T47D (cell line): Measurements from ENCODE around the gene GMIP.

Experiments
- DNase-seq, 2 experiments: peaks; one replicate each; pipeline versions ENCODE4 v3.0.0 to v3.0.0-alpha.2; 2011 to 2012; ENCODE audit warnings: low read depth in 1 of 2, low spot score in 1 of 2
- JUND ChIP-seq: IDR thresholded peaks from 2 replicates; pipeline ENCODE4 v1.6.1; 2012; ENCODE audit warnings: low read depth
- in situ Hi-C: cut with HindIII; loops from 2 replicates; pipeline ENCODE4 v1.10.0; 2016; ENCODE audit warnings: low sequenced_read_pairs, low pct_unique_long_range_greater_than_20kb

GMIP gene

GRCh38 chr19:19653597-19654147 is 10.2 kb upstream of the GMIP start:
- DNase-seq: no peak
- in situ Hi-C loops: no loop called here
- no peak for TF ChIP-seq JUND

GRCh38 chr19:19652482-19653295 is 9.2 kb upstream of the GMIP start:
- no peak for TF ChIP-seq JUND
- in situ Hi-C loops: no loop called here
- DNase-seq: no peak

- DNase-seq: no peak
- no peak for TF ChIP-seq JUND
- in situ Hi-C loops: no loop called here
Observed at GRCh38 chr19:19651076-19651475, 7.6 kb upstream of the GMIP start.

- in situ Hi-C loops: no loop called here
- no peak for TF ChIP-seq JUND
- no peak for DNase-seq
Observed at GRCh38 chr19:19650331-19650730, 6.9 kb upstream of the GMIP start.

GRCh38 chr19:19649580-19649995 is 6.1 kb upstream of the GMIP start:
- TF ChIP-seq JUND: no peak
- in situ Hi-C loops: no loop called here
- no peak for DNase-seq

- no peak for DNase-seq
- in situ Hi-C loops: no loop called here
- TF ChIP-seq JUND: no peak
Observed at GRCh38 chr19:19649155-19649554, 5.7 kb upstream of the GMIP start.

GRCh38 chr19:19647037-19647835 is 3.8 kb upstream of the GMIP start:
- in situ Hi-C loops: no loop called here
- TF ChIP-seq JUND: no peak
- no peak for DNase-seq

GRCh38 chr19:19645233-19645870 is 1.9 kb upstream of the GMIP start:
- no peak for TF ChIP-seq JUND
- in situ Hi-C loops: no loop called here

GRCh38 chr19:19644054-19644388 is 564 bp upstream of the GMIP start:
- TF ChIP-seq JUND: no peak
- DNase-seq: no peak
- in situ Hi-C loops: no loop called here

More at GRCh38 chr19:19645233-19645870, 1.9 kb upstream of the GMIP start:
- no peak for DNase-seq

- no peak for TF ChIP-seq JUND
- DNase-seq: peak in 1 of 2 experiments; percentile 21
- in situ Hi-C loops: no loop called here
Observed at GRCh38 chr19:19642506-19643157, 825 bp downstream of the GMIP start.

- TF ChIP-seq JUND: no peak
- DNase-seq: no peak
- in situ Hi-C loops: no loop called here
Observed at GRCh38 chr19:19637523-19638251, 5.8 kb downstream of the GMIP start.

- no peak for DNase-seq
- in situ Hi-C loops: no loop called here
- no peak for TF ChIP-seq JUND
Observed at GRCh38 chr19:19637186-19637522, 6.3 kb downstream of the GMIP start.
